ENCODE measurements around the gene CYTH4.

DNA sequence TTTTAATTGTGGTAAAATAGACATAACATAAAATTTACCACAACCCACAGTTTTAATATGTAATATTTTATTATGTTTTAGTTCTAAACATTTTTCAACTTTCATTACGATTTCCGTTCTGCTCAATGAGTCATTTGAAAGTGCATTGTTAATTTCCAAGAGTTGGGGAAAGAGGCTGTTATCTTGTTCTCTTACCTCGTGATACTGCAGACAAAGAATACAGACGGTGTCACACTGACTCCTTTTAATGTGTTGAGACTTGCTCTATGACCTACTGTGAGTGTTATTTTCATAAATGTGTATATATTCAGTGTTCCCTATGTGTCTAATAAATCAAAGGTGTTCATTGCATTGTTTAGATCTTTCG is 27.5 kb upstream of the CYTH4 start:
- TF ChIP-seq, protein P1, sequence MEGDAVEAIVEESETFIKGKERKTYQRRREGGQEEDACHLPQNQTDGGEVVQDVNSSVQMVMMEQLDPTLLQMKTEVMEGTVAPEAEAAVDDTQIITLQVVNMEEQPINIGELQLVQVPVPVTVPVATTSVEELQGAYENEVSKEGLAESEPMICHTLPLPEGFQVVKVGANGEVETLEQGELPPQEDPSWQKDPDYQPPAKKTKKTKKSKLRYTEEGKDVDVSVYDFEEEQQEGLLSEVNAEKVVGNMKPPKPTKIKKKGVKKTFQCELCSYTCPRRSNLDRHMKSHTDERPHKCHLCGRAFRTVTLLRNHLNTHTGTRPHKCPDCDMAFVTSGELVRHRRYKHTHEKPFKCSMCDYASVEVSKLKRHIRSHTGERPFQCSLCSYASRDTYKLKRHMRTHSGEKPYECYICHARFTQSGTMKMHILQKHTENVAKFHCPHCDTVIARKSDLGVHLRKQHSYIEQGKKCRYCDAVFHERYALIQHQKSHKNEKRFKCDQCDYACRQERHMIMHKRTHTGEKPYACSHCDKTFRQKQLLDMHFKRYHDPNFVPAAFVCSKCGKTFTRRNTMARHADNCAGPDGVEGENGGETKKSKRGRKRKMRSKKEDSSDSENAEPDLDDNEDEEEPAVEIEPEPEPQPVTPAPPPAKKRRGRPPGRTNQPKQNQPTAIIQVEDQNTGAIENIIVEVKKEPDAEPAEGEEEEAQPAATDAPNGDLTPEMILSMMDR (IDR thresholded peaks at IDR 0.05; ENCODE audit: extremely low read depth in 1 of 2, insufficient read depth in 1 of 2, low read depth in 1 of 2, low read length in 2 of 2), result no peak
- TF ChIP-seq EZH2 (IDR thresholded peaks at IDR 0.05; ENCODE audit: borderline replicate concordance, low read depth, low read length, severe bottlenecking) (no peak), MAX (IDR thresholded peaks at IDR 0.05; ENCODE audit: insufficient read depth, insufficient read length) (no peak), POLR2A (IDR thresholded peaks at IDR 0.05; ENCODE audit: low read depth, low read length) (no peak), POLR2AphosphoS5 (IDR thresholded peaks at IDR 0.05; ENCODE audit: insufficient read depth, low read depth, low read length) (no peak), JUN (IDR thresholded peaks at IDR 0.05; ENCODE audit: borderline replicate concordance, insufficient read depth, insufficient read length, low read depth) (peak; percentile 88), FOS (IDR thresholded peaks at IDR 0.05; ENCODE audit: borderline replicate concordance, insufficient read depth, low read length) (peak; percentile 77), MYC (IDR thresholded peaks at IDR 0.05; ENCODE audit: low read depth, low read length) (no peak)

All from endothelial cell of umbilical vein (primary cell).